Stimulated activated CD4-positive, alpha-beta T cell treated with anti-CD3 and anti-CD28 coated beads, Interleukin-15, amount 100 ng/mL, for 1 hour (primary cell): ENCODE data around the gene CCNC.
A peak's percentile ranks its signal among the peaks of the same experiment; 100 is the strongest.

Experiments used
- DNase-seq, 2 donors: peaks; one replicate each; pipeline ENCODE4 v3.0.0-alpha.2; 2020; ENCODE audit warnings: low read depth in 1 of 2, low spot score in 1 of 2

CCNC gene

GRCh38 chr6:99548706-99549105 lies 19.8 kb downstream of the CCNC start:
- no peak for DNase-seq

DNA sequence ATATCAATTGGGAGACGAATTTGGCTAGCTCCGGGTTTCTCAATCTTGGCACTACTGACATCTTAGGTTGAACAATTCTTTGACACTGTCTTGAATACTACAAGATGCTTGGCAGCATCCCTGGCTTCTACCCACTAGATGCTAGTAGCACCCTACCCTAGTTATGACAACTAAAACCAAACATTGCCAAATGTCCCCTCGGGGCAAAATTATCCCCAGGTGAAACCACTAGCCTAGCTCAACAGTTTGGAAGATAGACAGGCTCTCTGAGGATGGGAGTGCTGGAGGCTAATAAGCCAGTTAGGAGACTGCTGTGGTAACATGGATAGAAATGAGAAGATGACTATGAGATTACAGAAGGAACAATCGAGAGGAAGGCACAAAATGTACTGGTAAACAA lies 20.9 kb downstream of the CCNC start:
- no peak for DNase-seq

DNA sequence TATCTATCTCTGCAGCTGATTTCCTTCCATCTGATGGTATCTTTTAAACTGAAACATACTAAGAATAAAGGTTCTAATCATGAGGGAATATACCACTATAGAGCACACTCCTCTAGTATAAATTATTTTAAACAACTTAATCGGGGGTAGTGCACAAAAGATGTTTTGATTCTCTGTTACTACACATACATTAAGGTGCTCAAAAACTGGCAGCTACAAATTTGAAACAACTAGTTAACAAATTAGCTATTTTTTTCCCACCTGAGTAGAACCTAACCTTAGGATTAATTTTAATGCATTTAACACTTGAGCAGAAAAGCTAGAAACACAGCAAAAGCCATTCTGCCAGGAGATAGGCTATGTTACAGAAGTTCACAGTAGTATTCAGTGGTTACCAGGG lies 23.0 kb downstream of the CCNC start:
- no peak for DNase-seq

DNA sequence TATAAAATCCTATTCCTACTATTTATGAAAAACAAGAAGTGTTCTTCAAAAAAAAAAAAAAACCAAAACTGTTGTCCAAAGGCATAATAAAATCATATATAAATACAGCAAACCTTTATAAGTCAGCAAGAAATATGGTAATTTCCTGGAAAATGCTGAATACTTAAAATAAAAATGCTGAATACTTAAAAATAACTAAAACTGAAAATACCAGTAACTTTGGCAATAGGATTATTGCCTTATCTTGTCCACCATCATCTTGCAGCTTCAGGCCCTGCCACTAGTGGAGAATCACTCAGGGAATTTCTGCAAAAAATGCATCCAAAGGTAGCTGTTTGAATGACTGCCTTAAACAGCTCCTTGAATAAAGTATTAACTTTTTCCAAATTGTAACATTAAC lies 24.5 kb downstream of the CCNC start:
- DNase-seq, result no peak

DNA sequence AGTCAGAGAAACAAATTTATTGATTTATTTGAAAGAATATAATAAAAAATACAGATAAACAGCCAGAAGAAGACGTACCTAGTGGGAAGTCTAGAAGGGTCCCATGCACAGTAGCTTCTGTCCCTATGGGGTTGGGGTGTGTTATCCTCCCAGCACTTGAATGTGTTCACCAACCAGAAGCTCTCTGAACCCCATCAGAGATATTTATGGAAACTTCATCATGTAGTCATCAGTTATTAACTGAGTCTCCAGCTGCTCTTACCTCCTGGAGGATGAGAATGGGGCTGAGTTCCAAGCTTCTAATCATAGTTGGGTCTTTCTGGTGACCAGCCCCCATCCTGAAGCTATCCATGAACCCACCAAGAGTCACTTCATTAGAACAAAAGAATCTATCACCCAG lies 37.8 kb downstream of the CCNC start:
- no peak for DNase-seq

GRCh38 chr6:99522531-99522930 lies 45.9 kb downstream of the CCNC start:
- DNase-seq, result no peak

- no peak for DNase-seq
These were observed 46.8 kb downstream of the CCNC start for GRCh38 chr6:99521633-99522151.

DNA sequence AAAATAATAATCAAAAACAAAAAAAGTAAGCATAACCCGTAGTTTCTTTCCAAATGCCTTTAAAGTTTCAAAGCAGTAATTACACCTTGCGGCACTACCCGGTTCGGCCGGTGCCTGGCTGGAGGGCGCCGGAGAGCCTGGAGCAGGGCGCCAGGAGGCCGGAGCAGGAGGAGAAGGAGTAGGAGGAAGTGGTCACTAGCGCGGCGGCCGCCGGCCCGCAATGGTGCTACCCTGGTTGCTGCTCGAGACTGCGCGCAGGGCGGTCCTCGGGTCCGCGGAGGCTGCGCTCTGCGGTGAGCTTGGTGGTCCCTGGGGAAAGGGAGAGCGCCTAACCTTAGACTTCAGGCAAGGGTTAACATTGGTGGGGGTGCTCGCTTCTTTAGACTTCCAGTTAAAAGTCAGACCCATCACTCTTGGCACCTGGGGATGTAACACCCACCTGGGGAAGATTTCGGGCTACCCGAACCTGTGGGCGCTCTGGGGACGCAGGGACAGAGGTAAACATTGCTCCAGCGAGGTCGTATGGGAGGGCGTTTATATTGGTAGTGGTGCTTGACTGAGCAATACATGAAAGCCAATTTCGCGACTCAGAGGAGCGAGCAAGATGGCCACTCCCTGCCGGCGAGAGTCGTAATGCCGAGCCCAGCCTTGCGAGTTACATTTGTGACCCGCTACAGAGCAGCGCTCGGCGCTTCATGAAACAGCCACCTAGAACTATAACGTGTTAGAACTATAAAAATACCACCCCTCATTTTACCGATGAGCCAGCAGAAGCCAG lies 47.4 kb downstream of the CCNC start:
- peak; percentile 33 to 39 for DNase-seq

DNA sequence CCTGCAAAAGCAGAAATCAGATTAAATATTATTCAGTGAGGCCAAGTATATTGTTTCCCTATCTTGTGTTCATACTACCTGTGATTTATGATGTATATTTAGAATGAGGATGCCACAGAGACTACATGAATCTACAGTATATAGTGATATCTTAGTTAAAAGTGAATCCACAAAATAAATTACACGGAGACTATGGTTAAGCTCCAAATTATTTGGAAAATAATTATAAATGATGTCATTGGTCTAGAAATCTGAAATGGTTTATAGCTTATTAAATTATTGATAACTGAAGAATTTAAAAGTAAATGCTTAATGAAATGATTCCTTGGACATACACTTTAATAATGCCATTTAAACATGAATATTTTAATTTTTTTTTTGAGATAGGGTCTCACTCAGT lies 49.0 kb downstream of the CCNC start:
- no peak for DNase-seq

DNA sequence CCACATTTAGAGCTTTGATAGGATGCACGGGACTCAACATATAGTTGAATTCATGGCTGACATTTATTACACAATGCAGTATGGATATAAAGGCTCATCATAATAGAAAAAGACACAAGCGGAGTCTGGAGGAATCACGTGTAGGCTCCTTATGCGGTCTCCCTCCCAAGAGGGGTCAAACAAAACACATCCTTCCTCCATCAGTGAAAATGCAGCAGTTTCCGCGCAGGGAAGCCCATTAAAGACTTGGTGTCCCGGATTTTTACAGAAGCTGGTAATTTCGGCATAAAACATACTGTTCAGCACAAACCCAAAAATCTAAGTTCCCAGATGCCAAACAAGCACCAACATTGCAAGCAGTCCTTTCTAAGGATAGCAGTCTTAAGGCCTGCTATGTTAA lies 54.4 kb downstream of the CCNC start:
- no peak for DNase-seq

DNA sequence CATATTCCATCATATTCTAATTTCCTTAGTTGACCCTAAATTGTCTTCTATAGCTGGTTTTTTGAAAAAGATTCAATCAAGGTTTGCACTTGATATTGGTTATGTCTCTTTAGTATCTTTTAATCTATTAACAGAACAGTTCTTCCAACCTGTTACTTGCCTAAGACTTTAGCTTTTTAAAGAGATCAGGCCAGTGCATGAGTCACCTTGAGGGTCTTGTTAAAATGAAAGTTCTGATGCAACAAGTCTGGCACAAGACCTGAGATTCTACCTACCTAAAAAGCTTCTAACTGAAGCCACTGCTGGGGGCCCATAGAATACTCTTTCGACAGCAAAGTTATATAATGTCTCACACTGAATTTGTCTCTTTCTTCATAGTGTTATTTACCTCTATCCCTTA lies 56.4 kb downstream of the CCNC start:
- no peak for DNase-seq

DNA sequence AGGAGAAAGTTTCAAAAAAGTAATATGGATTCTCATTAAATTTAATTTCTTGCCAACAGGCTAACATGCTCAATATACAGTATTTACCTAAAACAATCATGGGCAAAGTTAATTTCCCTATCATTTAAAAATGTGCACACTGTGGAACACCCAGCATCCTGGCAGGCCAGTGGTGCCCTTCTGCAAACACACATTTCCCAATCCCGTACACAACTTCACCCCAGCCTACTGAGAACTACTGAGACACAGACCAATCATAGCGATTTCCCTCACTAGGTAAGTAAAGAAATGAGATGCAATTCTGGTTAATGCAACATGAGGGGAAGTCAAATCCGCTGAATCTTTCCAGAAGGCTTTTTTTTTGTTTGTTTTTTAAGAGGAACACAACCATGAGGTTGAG lies 60.8 kb downstream of the CCNC start:
- DNase-seq, result no peak

- DNase-seq, result no peak
These were observed 66.7 kb downstream of the CCNC start for GRCh38 chr6:99501762-99502161.

- DNase-seq, result no peak
These were observed 70.0 kb downstream of the CCNC start for GRCh38 chr6:99498421-99498820.

GRCh38 chr6:99495466-99495865 lies 73.0 kb downstream of the CCNC start:
- no peak for DNase-seq
